Stimulated activated CD8-positive, alpha-beta memory T cell treated with anti-CD3 and anti-CD28 coated beads, Interleukin-15, amount 100 ng/mL, for 24 hours (primary cell): ENCODE measurements around the gene PC.
"Not testable (repeated sequence)": the region's sequence is repeated elsewhere in the genome, so short reads cannot be mapped to it uniquely, and the experiment has no call there.

Experiments
- DNase-seq: peaks from one replicate; pipeline ENCODE4 v3.0.0-alpha.2; 2020; ENCODE audit warnings: low read depth

The PC gene

GRCh38 chr11:66840317-66841091 lies 117.7 kb downstream of the PC start:
- no peak for DNase-seq

- no peak for DNase-seq
These were observed 122.3 kb downstream of the PC start for GRCh38 chr11:66835768-66836405.

- DNase-seq = no peak
These were observed 123.2 kb downstream of the PC start for GRCh38 chr11:66834943-66835342.

GRCh38 chr11:66834539-66834845 lies 123.7 kb downstream of the PC start:
- DNase-seq = no peak

GRCh38 chr11:66824573-66824972 lies 133.6 kb downstream of the PC start:
- not testable (repeated sequence) for DNase-seq

- DNase-seq = no peak
These were observed 134.5 kb downstream of the PC start for GRCh38 chr11:66823700-66824099.

GRCh38 chr11:66820901-66821300 lies 137.3 kb downstream of the PC start:
- DNase-seq = no peak

- no peak for DNase-seq
These were observed 137.8 kb downstream of the PC start for GRCh38 chr11:66820381-66820780.

- DNase-seq = no peak
These were observed 139.8 kb downstream of the PC start for GRCh38 chr11:66818231-66818955.

GRCh38 chr11:66815646-66816045 lies 142.5 kb downstream of the PC start:
- no peak for DNase-seq

GRCh38 chr11:66814678-66815077 lies 143.5 kb downstream of the PC start:
- no peak for DNase-seq

- no peak for DNase-seq
These were observed 147.5 kb downstream of the PC start for GRCh38 chr11:66810576-66811185.

- no peak for DNase-seq
These were observed 148.6 kb downstream of the PC start for GRCh38 chr11:66809592-66809991.

GRCh38 chr11:66800720-66801428 lies 157.3 kb downstream of the PC start:
- no peak for DNase-seq

GRCh38 chr11:66799815-66800214 lies 158.4 kb downstream of the PC start:
- DNase-seq = not testable (repeated sequence)
